BE2C (cell line): ENCODE measurements around the gene FAXDC2.

Source experiments
- DNase-seq: peaks from one replicate; pipeline ENCODE4 v3.0.0-alpha.2; 2020
- H3K27me3 ChIP-seq: fragments of 250-450 bp; sonication (Bioruptor Pico); 2 replicates; pipeline ENCODE4 v1.5.1; 2020; ENCODE audit warnings: mild to moderate bottlenecking
- H3K36me3 ChIP-seq: fragments of 250-450 bp; sonication (Bioruptor Pico); 2 replicates; pipeline ENCODE4 v1.5.1; 2020; ENCODE audit warnings: mild to moderate bottlenecking
- H3K4me1 ChIP-seq: fragments of 250-450 bp; sonication (Bioruptor Pico); 2 replicates; pipeline ENCODE4 v1.5.1; 2020
- H3K4me3 ChIP-seq: 2 replicates; pipeline ENCODE4 v1.5.1; 2011; ENCODE audit warnings: low read depth, low read length
- H3K9me3 ChIP-seq: fragments of 250-450 bp; sonication (Bioruptor Pico); 2 replicates; pipeline ENCODE4 v1.5.1; 2020
- TF ChIP-seq, protein P1 (sequence below): IDR thresholded peaks from 2 replicates; pipeline ENCODE4 v1.5.1; 2012; ENCODE audit warnings: mild to moderate bottlenecking, low read depth, low read length

Gene FAXDC2

DNA sequence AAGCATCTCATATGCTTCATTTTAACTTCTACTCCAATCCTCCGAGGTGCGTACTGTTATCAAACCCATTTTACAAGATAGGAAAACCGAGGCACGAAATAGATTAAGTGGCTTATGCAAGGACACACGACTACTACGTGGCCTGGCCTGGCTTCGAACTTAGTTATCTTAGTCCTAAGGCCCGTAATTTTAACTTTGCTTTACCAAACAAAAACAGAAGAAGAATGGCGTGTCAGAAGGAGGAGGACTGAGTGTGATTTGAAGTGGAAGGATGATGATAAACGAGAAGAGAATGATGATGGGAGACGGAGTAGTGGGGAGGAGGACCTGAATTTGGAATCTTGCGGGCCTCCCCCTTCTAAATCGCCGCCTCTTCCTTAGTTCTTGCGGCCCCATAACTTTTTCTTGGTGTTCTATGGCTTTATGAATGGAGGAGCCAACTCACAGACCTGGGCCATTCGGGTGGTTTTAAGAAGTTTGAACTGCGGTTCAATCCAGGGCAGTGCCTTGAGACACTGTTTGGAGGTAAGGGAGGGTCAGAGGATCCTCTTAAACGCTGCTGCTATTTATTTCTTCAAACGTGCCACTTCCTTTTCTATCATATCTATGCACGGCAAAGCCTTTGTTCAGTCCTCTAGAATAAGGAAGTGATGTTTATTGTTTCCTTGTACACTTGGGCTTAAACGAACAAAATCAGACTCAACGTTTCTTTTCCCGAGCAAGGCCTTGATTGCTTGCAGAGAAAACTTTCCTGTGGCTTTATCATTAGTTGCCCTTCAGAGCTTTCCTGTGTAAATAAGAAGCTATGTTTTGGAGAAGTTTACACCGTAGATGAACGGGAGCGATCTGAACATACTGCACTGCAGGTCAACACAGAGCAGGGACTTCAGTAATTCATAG is 8.8 kb upstream of the FAXDC2 start:
- Histone ChIP-seq H3K36me3 (peaks cover 13% of the 10 kb centered on the region), H3K27me3 (no peaks in the 10 kb centered on the region), H3K9me3 (no peaks in the 10 kb centered on the region), H3K4me1 (peaks cover 14% of the 10 kb centered on the region), H3K4me3 (peak overlapping the region; percentile 88)
- no peak for DNase-seq
- TF ChIP-seq, protein P1, sequence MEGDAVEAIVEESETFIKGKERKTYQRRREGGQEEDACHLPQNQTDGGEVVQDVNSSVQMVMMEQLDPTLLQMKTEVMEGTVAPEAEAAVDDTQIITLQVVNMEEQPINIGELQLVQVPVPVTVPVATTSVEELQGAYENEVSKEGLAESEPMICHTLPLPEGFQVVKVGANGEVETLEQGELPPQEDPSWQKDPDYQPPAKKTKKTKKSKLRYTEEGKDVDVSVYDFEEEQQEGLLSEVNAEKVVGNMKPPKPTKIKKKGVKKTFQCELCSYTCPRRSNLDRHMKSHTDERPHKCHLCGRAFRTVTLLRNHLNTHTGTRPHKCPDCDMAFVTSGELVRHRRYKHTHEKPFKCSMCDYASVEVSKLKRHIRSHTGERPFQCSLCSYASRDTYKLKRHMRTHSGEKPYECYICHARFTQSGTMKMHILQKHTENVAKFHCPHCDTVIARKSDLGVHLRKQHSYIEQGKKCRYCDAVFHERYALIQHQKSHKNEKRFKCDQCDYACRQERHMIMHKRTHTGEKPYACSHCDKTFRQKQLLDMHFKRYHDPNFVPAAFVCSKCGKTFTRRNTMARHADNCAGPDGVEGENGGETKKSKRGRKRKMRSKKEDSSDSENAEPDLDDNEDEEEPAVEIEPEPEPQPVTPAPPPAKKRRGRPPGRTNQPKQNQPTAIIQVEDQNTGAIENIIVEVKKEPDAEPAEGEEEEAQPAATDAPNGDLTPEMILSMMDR, result no peak

DNA sequence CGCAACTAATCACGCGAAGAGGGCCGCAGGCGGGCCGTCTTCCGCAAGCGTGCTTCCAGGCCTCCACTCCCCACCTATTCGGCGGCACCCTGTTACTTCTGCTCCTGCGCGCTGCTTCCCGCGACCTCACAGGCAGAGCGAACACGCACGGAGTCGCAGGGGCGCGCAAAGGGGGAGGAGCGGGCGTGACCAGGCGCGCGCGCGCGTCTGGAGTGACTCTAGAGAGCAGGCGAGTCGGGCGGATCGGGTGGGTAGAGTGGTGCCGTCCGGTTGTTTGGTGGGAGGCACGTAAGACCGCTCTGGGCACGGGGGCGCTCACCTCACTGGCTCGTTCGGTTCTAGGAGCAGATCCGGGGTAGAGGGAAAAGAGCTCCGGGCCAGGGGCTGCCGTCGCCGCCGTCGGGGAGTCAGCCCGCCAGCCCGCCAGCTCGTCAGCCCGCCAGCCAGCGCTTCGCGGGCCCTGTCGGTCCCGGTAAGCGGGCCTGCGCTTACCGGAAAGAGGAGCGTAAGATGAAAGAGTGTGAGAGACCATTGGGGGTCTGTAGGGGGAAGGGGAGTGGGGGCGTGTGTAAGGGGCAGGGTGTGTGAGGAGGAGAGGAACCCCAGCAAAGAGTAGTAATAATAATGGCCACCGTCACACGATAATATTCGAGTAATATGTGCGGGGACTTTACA is 8.0 kb upstream of the FAXDC2 start, which contains the start of gene CNOT8:
Gene CNOT8, plus strand, starts transcription at position 331 of the 675 bp plus-strand sequence. CDS start 4,652 bp downstream, outside the sequence.
- Histone ChIP-seq H3K36me3 (peaks cover 10% of the 10 kb centered on the region), H3K4me1 (peaks cover 14% of the 10 kb centered on the region), H3K9me3 (no peaks in the 10 kb centered on the region), H3K4me3 (peak within 1 kb of the TSS; percentile 88), H3K27me3 (no peaks in the 10 kb centered on the region)
- TF ChIP-seq, protein P1, result no peak
- DNase-seq, result peak; percentile 99

GRCh38 chr5:154857530-154858296 is 7.3 kb upstream of the FAXDC2 start:
- peaks cover 14% of the 10 kb centered on the region for H3K4me1 ChIP-seq
- peak; percentile 96 for DNase-seq
- TF ChIP-seq, protein P1, result 0 out of 2 replicates have a peak, but pooled peaks have one; percentile 2

DNA sequence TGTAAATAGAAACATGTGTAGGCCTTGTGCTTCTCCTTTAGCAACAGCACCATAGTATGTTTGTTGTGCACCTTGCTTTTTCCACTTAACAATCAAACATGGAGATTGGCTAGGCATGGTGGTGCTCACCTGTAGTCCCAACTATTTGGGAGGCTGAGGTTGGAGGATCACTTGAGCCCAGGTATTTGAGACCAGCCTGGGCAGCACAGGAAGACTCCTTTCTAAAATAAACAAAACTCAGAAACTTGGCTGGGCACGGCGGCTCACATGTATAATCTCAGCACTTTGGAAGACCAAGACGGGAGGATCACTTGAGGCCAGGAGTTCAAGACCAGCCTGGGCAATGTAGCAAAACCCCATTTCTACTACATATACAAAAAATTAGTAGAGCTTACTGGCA is 948 bp upstream of the FAXDC2 start:
- Histone ChIP-seq H3K4me3 (no peak overlapping the region), H3K4me1 (peaks cover 13% of the 10 kb centered on the region), H3K9me3 (no peaks in the 10 kb centered on the region), H3K36me3 (no peaks in the 10 kb centered on the region), H3K27me3 (no peaks in the 10 kb centered on the region)
- DNase-seq, result no peak
- TF ChIP-seq, protein P1, result no peak

More at GRCh38 chr5:154857530-154858296, 7.3 kb upstream of the FAXDC2 start:
- no peaks in the 10 kb centered on the region for H3K9me3 ChIP-seq
- no peaks in the 10 kb centered on the region for H3K27me3 ChIP-seq
- H3K36me3 ChIP-seq, result peaks cover 3% of the 10 kb centered on the region
- H3K4me3 ChIP-seq, result peak overlapping the region; percentile 88

- TF ChIP-seq, protein P1, result no peak
- no peaks in the 10 kb centered on the region for H3K9me3 ChIP-seq
- peaks cover 13% of the 10 kb centered on the region for H3K4me1 ChIP-seq
- no peak for DNase-seq
- H3K4me3 ChIP-seq, result peak overlapping the region; percentile 64
- no peaks in the 10 kb centered on the region for H3K27me3 ChIP-seq
- H3K36me3 ChIP-seq, result no peaks in the 10 kb centered on the region
Observed at GRCh38 chr5:154849791-154850201, 607 bp downstream of the FAXDC2 start.
